HepG2 (cell line): Measurements from ENCODE around the gene UNC5CL. TPM values are rescaled to one million over a fixed set of nuclear protein-coding genes. Genes with fewer than 3 reads are reported as not detected.

ENCODE experiments used
- ATF7 ChIP-seq, 2 experiments: fragments of 450-650 bp in 1 of 2; sonication (generic) in 1 of 2; formaldehyde crosslinking in 1 of 2; IDR thresholded peaks; 2 replicates each; pipeline versions ENCODE4 v1.4.0 to v1.6.1; 2016 to 2020; ENCODE audit warnings: antibody characterized with exemption in 1 of 2, mild to moderate bottlenecking in 1 of 2, missing genetic modification reagents in 1 of 2
- HNRNPLL ChIP-seq: fragments of 200-400 bp; formaldehyde crosslinking; IDR thresholded peaks from 2 replicates; pipeline ENCODE4 v1.6.1; 2017; ENCODE audit warnings: mild to moderate bottlenecking, low read depth, low read length; ENCODE audit not compliant: poor library complexity, severe bottlenecking
- HOXA5 ChIP-seq: sonication (generic); formaldehyde crosslinking; IDR thresholded peaks from 2 replicates; pipeline ENCODE4 v1.4.0; 2020; ENCODE audit warnings: missing genetic modification reagents
- MAZ ChIP-seq, 2 experiments: sonication (generic) in 1 of 2; formaldehyde crosslinking in 1 of 2; IDR thresholded peaks; 2 replicates each; pipeline versions ENCODE4 v1.5.0 to v1.6.1; 2012 to 2020; ENCODE audit warnings: low read depth in 2 of 2, mild to moderate bottlenecking in 2 of 2, borderline replicate concordance in 1 of 2, improper control_type of control experiment in 1 of 2, low read length in 1 of 2, missing genetic modification reagents in 1 of 2, moderate library complexity in 1 of 2
- MZF1 ChIP-seq: sonication (generic); formaldehyde crosslinking; IDR thresholded peaks from 2 replicates; pipeline ENCODE4 v1.8.1; 2023; ENCODE audit warnings: mild to moderate bottlenecking, missing genetic modification reagents, borderline replicate concordance
- NAIF1 ChIP-seq: sonication (generic); formaldehyde crosslinking; IDR thresholded peaks from 2 replicates; pipeline ENCODE4 v1.5.0; 2020; ENCODE audit warnings: mild to moderate bottlenecking, missing genetic modification reagents, borderline replicate concordance
- SMYD3 ChIP-seq: sonication (generic); formaldehyde crosslinking; IDR thresholded peaks from 2 replicates; pipeline ENCODE4 v1.8.1; 2023; ENCODE audit warnings: mild to moderate bottlenecking, missing genetic modification reagents
- SP4 ChIP-seq: sonication (generic); formaldehyde crosslinking; IDR thresholded peaks from 2 replicates; pipeline ENCODE4 v1.8.1; 2023; ENCODE audit warnings: mild to moderate bottlenecking, missing genetic modification reagents
- ZFY ChIP-seq: sonication (generic); formaldehyde crosslinking; IDR thresholded peaks from 2 replicates; pipeline ENCODE4 v1.4.0; 2020; ENCODE audit warnings: missing genetic modification reagents
- ZMYM2 ChIP-seq: sonication (generic); formaldehyde crosslinking; IDR thresholded peaks from 2 replicates; pipeline ENCODE4 v1.8.0; 2022; ENCODE audit warnings: mild to moderate bottlenecking, missing genetic modification reagents
- ZNF256 ChIP-seq: sonication (generic); formaldehyde crosslinking; conservative IDR thresholded peaks from 2 replicates; pipeline ENCODE4 v1.4.0; 2020; ENCODE audit warnings: missing genetic modification reagents
- ZNF296 ChIP-seq: sonication (generic); formaldehyde crosslinking; conservative IDR thresholded peaks from 2 replicates; pipeline ENCODE4 v1.5.0; 2020; ENCODE audit warnings: mild to moderate bottlenecking, missing genetic modification reagents
- ZNF709 ChIP-seq: sonication (generic); formaldehyde crosslinking; IDR thresholded peaks from 2 replicates; pipeline ENCODE4 v1.5.0; 2020; ENCODE audit warnings: mild to moderate bottlenecking, missing genetic modification reagents
- ZNF737 ChIP-seq: sonication (generic); formaldehyde crosslinking; IDR thresholded peaks from 2 replicates; pipeline ENCODE4 v1.5.0; 2020; ENCODE audit warnings: missing genetic modification reagents, mild to moderate bottlenecking, borderline replicate concordance
- ZNF788 ChIP-seq: sonication (generic); formaldehyde crosslinking; IDR thresholded peaks from 2 replicates; pipeline ENCODE4 v1.5.0; 2020; ENCODE audit warnings: mild to moderate bottlenecking, missing genetic modification reagents, borderline replicate concordance
- polyA plus RNA-seq, 8 experiments: library from polyadenylated mRNA; depleted of rRNA in 3 of 8; stranded (reverse) in 7 of 8; unstranded in 1 of 8; fragments of >200 nt; fragmentation: Illumina TruSeq in 4 of 8; extraction: Trizol in 4 of 8; gene quantifications; 2 replicates each; pipeline versions ENCODE4 v1.2.1 to v1.2.3, GENCODE V29; 2011 to 2016; ENCODE audit warnings: low read depth in 4 of 8, missing spikeins in 1 of 8, mixed read lengths in 1 of 8; ENCODE audit not compliant: insufficient read depth in 1 of 8
- total RNA-seq, 5 experiments: library from RNA; depleted of rRNA; stranded (reverse); fragments of >200 nt; fragmentation: Illumina TruSeq; extraction: Trizol; gene quantifications; 2 replicates each; pipeline ENCODE4 v1.2.3, GENCODE V29; 2016; ENCODE audit warnings: low read depth in 1 of 5
- TF ChIP-seq, protein P1 (sequence below): conservative IDR thresholded peaks from 2 replicates; pipeline ENCODE4 v1.6.1; 2018; ENCODE audit warnings: missing genetic modification reagents
- TF ChIP-seq, protein P2 (sequence below): sonication (generic); formaldehyde crosslinking; IDR thresholded peaks from 2 replicates; pipeline ENCODE4 v1.4.0; 2020; ENCODE audit warnings: missing genetic modification reagents
- TF ChIP-seq, protein P3 (sequence below): IDR thresholded peaks from 2 replicates; pipeline ENCODE4 v1.6.1; 2016; ENCODE audit warnings: missing biosample characterization, missing genetic modification reagents, low read depth
- TF ChIP-seq, protein P4 (sequence below): sonication (generic); formaldehyde crosslinking; IDR thresholded peaks from 2 replicates; pipeline ENCODE4 v1.9.0; 2021; ENCODE audit warnings: missing genetic modification reagents, mild to moderate bottlenecking, borderline replicate concordance

The UNC5CL gene
- total and polyA plus RNA-seq, 2 of the 13 experiments (the other 11 are each of a cell fraction or from before 2014, with no cell fraction given), result 2.4 to 2.5 TPM

DNA sequence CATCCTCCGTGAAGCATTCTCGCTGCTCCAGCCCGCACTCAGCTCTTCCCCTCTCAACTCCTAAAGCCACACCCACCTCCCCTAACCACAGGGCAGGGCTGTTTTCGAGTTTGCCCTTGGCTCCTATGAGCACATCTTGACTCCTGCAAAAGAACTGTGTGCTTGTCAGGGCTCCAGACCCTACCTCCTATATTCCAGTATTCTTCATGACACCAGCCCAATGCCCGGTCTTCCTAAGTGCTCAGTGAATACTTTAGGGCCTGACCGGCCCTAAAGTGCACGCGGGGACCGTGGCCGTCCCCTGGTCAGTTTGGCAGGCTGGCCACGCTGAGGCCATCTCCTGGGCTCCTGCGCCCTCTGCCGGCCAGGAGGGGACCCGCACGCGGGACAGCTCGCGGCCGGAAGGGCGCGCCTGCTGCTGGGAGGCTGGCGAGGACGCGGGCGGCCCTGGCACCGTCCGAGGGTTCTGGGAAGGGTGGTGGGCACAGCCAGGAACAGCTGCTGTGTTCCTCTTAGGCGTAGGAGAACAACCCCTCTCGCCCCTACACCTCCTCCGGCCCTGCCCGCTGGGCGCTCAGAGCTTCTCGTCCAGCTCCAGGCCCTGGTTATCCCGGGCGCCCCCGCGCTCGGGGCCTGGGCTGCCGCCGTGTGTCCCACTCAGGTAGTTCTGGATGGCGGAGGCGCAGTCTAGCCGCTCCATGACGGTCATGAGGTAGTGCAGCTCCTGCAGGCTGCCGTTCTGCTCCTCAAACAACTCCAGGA, 11.0 kb downstream of the UNC5CL start (continued):
- TF ChIP-seq, protein P1, sequence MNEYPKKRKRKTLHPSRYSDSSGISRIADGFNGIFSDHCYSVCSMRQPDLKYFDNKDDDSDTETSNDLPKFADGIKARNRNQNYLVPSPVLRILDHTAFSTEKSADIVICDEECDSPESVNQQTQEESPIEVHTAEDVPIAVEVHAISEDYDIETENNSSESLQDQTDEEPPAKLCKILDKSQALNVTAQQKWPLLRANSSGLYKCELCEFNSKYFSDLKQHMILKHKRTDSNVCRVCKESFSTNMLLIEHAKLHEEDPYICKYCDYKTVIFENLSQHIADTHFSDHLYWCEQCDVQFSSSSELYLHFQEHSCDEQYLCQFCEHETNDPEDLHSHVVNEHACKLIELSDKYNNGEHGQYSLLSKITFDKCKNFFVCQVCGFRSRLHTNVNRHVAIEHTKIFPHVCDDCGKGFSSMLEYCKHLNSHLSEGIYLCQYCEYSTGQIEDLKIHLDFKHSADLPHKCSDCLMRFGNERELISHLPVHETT (CRISPR knock-in tag), result no peak
- TF ChIP-seq ATF7 (IDR thresholded peaks at IDR 0.05) (no peak), ATF7 (CRISPR knock-in tag; IDR thresholded peaks at IDR 0.05) (peak; percentile 47; the same call in 1 of the 2 replicates), HOXA5 (CRISPR knock-in tag) (peak; percentile 74), ZNF737 (no peak), MZF1 (CRISPR knock-in tag) (no peak), SMYD3 (CRISPR knock-in tag) (no peak), MAZ (IDR thresholded peaks at IDR 0.05; ENCODE audit: borderline replicate concordance, low read depth, low read length) (no peak), MAZ (CRISPR knock-in tag; IDR thresholded peaks at IDR 0.05; ENCODE audit: low read depth) (no peak), ZNF788 (peak; percentile 75; the same call in 1 of the 2 replicates), ZMYM2 (CRISPR knock-in tag) (no peak), HNRNPLL (peak; percentile 62), NAIF1 (CRISPR knock-in tag) (no peak), ZFY (CRISPR knock-in tag) (peak; percentile 66), ZNF709 (CRISPR knock-in tag) (no peak), ZNF296 (CRISPR knock-in tag) (peak; percentile 36; the same call in 1 of the 2 replicates), SP4 (CRISPR knock-in tag) (0 out of 2 replicates have a peak, but pooled peaks have one; percentile 65), ZNF256 (0 out of 2 replicates have a peak, but pooled peaks have one; percentile 46)
- TF ChIP-seq, protein P2, sequence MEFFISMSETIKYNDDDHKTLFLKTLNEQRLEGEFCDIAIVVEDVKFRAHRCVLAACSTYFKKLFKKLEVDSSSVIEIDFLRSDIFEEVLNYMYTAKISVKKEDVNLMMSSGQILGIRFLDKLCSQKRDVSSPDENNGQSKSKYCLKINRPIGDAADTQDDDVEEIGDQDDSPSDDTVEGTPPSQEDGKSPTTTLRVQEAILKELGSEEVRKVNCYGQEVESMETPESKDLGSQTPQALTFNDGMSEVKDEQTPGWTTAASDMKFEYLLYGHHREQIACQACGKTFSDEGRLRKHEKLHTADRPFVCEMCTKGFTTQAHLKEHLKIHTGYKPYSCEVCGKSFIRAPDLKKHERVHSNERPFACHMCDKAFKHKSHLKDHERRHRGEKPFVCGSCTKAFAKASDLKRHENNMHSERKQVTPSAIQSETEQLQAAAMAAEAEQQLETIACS (CRISPR knock-in tag), result peak; percentile 61
- TF ChIP-seq, protein P3, sequence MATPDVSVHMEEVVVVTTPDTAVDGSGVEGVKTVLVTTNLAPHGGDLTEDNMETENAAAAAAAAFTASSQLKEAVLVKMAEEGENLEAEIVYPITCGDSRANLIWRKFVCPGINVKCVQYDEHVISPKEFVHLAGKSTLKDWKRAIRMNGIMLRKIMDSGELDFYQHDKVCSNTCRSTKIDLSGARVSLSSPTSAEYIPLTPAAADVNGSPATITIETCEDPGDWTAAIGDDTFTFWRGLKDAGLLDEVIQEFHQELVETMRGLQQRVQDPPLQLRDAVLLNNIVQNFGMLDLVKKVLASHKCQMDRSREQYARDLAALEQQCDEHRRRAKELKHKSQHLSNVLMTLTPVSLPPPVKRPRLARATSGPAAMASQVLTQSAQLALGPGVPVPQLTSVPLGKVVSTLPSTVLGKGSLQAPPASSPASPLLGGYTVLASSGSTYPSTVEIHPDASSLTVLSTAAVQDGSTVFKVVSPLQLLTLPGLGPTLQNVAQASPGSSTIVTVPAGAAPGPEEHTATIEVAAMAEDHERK (CRISPR knock-in tag), result no peak
- TF ChIP-seq, protein P4, sequence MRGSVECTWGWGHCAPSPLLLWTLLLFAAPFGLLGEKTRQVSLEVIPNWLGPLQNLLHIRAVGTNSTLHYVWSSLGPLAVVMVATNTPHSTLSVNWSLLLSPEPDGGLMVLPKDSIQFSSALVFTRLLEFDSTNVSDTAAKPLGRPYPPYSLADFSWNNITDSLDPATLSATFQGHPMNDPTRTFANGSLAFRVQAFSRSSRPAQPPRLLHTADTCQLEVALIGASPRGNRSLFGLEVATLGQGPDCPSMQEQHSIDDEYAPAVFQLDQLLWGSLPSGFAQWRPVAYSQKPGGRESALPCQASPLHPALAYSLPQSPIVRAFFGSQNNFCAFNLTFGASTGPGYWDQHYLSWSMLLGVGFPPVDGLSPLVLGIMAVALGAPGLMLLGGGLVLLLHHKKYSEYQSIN (CRISPR knock-in tag), result no peak
